PC-3 (cell line): ENCODE measurements around the gene CUL3.

ENCODE experiments used
- CTCF ChIP-seq: fragments of 300-600 bp; sonication (generic); conservative IDR thresholded peaks from 2 replicates; pipeline ENCODE4 v1.5.1; 2017; ENCODE audit warnings: antibody characterized with exemption, low read depth, mild to moderate bottlenecking, low read length
- EZH2phosphoT487 ChIP-seq: fragments of 300-600 bp; sonication (generic); IDR thresholded peaks from 2 replicates; pipeline ENCODE4 v1.6.1; 2018; ENCODE audit warnings: mild to moderate bottlenecking, antibody characterized with exemption, low read length, borderline replicate concordance

- TF ChIP-seq EZH2phosphoT487 (no peak), CTCF (no peak)
These were observed 66.2 kb downstream of the CUL3 start for GRCh38 chr2:224518806-224519580.
